HS-27A (cell line): Measurements from ENCODE around the gene TMEM184A.

Experiments used
- DNase-seq: peaks from one replicate; pipeline ENCODE4 v3.0.0-alpha.2; 2012; ENCODE audit warnings: low read depth, missing footprints

Gene TMEM184A

GRCh38 chr7:1539181-1539881 is 16.7 kb downstream of the TMEM184A start:
- no peak for DNase-seq

DNA sequence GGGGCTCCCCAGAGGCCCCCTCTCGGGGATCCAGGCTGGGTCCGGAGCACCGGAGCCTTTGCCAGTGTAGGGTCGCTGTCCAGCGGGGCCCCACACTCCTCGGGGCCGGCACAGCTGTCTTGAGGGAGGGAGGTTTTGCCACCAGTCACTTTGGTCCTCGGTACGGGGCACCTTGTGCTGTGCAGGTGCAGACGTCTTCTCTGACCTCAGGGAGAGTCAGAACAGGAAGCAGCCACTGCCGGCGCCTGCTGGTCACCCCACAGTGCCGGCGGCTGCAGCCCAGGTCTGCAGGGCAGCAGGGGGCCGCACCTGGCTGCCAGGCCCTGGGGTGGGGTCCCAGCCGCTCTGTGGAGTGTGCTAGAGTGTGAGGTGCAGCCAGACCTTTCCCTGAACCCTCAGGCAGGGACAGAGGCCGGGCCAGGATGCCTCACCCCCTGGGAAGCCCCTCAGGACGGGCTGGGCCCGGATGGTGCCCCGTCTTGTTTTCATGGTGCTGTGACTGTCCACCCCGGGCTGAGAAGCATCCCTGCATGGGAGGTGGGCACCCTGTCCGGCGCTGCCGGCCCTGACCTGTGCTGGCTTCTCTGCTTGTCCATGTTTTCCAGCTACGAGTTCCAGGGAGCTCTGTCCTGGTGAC is 17.3 kb downstream of the TMEM184A start:
- no peak for DNase-seq

- DNase-seq, result peak; percentile 98
These were observed 18.2 kb downstream of the TMEM184A start for GRCh38 chr7:1537535-1538412.

GRCh38 chr7:1536743-1537534 is 19.1 kb downstream of the TMEM184A start:
- DNase-seq, result peak; percentile 95

DNA sequence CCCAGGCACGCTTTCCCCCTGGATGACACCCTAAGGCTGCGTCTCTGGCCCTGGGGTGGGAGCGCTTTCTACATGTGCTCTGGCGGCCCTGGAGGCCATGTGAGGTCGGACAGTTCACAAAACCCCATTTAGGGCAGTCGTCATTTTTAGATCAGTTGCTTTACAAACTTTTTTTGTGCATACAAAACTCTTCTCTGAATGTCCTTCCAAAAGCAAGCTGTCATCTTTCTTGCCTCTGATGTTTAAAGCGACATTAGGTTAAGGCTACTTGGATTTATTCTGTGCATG is 19.6 kb downstream of the TMEM184A start:
- no peak for DNase-seq

- DNase-seq, result no peak
These were observed 20.1 kb downstream of the TMEM184A start for GRCh38 chr7:1535701-1536454.

- no peak for DNase-seq
These were observed 20.9 kb downstream of the TMEM184A start for GRCh38 chr7:1535100-1535458.

- no peak for DNase-seq
These were observed 21.5 kb downstream of the TMEM184A start for GRCh38 chr7:1534330-1535099.

DNA sequence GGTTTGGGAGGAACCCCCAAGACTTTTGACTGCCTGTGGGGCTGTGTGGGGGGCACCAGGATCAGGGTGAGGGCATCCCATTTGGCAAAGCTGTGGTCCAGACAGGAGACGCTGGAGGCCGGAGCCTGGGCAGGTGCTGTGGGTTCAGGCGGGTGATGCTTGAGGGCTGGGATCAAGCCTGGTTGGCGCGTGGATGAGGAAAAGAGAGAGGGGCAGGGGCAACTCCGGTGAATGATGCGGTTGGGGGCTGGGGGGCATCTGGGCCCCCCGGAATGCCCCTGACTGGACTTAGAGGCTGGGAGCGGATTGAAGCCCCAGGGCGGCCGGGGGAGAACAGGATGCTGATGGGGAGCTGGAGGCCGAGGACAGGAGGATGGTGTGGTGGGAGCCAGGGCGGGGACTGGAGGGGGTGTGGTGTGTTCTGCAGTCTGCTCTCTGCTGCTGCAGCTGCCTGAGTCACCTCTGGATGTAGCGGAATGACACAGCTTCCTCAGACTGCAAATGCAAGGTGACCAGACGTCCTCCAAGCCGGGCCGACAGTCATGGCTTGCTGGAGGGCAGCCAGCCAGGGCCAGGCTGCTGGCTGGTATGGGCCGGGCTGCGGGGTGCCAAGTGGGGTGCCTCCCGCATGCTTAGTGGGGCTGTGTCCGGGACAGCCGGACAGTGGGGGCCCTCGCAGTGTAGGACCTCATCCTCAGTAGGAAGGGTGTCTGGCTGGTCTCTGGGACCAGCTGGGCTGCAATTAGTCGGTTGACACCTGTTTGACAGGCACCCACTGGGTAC is 22.3 kb downstream of the TMEM184A start:
- peak; percentile 75 for DNase-seq

GRCh38 chr7:1533255-1533546 is 22.8 kb downstream of the TMEM184A start:
- no peak for DNase-seq

- peak; percentile 84 for DNase-seq
These were observed 23.4 kb downstream of the TMEM184A start for GRCh38 chr7:1532456-1533254.

- DNase-seq, result no peak
These were observed 24.0 kb downstream of the TMEM184A start for GRCh38 chr7:1531979-1532455.

DNA sequence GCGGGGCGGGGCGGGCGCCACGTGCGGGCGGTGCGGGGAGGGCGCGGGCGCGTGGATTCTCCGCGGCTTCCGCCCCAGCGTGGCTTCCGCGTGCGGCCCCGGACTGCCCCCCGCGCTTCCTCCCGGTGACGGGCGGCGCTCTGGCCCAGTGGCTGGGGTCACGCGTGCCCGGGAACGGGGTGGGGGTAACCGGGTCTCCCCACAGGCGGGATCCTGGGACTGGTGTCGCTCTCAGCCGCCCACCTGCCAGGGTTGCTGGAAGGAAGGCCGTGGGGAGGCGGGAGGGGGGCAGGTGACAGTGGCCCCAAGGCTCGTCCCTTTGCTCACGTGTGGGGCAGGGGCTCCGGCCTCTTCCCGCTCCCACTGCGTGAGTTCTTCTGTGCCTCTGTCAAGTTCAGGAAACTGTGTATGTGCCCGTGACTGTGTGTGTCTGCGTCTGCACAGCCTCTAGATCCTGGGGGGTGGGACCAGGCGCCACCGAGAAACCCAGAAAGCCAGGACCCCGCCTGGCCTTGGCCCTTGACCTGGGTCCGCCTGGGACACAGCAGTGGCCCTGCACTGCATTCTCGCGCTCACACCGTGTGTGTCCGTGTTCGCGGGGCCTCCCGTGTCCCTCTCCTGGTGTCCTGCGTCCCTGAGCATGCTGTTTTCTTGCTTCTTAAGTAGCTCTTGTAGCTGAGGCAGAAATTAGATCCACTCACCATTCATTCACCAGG is 24.6 kb downstream of the TMEM184A start:
- DNase-seq, result no peak

DNA sequence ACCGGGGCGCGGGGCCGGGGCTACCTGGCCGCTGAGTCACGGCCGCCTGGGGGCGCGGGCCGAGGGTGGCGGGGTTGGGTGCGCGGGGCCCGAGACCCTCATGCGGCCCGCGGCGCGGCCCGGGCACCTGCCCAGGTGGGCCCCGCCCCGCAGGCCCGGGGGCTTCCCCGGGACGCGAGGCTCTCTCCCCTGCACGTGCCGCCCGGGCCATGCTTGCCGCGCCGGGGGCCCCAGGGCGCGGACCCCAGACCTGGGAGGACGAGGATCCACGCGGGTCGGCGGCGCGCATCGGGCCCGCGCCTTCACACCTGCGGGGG is 25.1 kb downstream of the TMEM184A start:
- no peak for DNase-seq

- DNase-seq, result no peak
These were observed 26.5 kb downstream of the TMEM184A start for GRCh38 chr7:1529383-1530116.

DNA sequence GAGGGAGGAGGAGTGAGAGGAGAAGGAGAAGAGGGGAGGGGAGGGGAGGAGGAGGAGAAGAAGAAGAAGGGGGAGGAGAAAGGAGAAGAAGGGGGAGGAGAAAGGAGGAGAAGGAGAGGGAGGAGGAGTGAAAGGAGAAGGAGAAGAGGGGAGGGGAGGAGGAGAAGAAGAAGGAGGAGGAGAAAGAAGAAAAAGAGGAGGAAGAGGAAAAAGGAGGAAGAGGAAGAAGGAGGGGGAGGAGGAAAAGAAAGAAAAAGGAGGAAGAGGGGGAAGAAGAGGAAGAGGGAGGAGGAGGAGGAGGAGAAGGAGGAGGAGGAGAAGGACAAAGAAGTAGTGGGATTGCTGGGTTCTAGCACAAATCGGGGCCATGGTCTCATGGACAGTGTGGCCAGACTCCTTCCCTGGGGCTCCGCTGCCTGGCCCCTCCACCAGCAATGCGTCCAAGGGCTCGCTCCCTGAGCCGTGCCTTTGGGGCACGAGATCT is 29.7 kb downstream of the TMEM184A start:
- DNase-seq, result no peak

DNA sequence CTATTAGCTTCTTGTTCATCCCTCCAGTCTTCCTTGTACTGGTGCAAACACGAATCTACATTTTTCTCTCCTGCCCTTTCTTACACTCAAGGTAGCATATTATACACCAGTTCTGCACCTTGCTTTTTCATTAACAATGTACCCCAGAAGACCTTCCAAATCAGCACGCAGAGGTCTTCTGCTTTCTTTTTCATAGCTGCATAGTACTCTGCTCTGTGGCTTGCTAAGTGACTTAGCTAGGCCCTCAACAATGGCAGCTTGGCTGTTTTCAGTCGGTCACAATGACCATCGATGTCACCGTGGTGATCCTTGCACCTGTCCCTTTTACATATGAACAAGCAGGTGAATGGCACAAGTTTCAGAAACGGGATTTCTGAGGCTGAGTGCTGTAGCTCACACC is 30.6 kb downstream of the TMEM184A start:
- DNase-seq, result no peak

DNA sequence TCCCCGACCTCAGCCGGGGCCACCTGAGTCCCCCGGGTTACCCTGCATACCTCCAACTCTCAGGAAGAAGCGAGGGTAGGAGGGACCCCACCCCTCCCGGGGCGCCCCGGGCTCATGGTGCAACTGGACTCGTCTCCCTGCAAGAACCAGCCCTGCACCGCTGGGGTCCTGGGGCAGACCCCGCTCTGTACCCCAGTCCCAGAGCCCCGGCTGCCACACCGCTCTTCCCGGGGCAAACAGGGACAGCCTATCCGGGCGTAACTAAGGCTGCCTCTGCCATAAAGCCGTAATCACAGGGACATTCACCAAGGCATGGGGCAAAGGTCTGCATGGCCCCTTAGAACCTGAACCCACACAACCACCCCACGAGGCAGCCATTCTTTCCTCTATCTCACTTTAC is 32.2 kb downstream of the TMEM184A start:
- no peak for DNase-seq
